NCI-H1436 (cell line): ENCODE results near the gene KRTAP5-11.
A peak's percentile ranks its signal among the peaks of the same experiment; 100 is the strongest.
"Not testable (repeated sequence)": the region's sequence is repeated elsewhere in the genome, so short reads cannot be mapped to it uniquely, and the experiment has no call there.

Source experiments
- DNase-seq: peaks from one replicate; lab custom pipeline; 2025; lab: John Stamatoyannopoulos, UW

The KRTAP5-11 gene

DNA sequence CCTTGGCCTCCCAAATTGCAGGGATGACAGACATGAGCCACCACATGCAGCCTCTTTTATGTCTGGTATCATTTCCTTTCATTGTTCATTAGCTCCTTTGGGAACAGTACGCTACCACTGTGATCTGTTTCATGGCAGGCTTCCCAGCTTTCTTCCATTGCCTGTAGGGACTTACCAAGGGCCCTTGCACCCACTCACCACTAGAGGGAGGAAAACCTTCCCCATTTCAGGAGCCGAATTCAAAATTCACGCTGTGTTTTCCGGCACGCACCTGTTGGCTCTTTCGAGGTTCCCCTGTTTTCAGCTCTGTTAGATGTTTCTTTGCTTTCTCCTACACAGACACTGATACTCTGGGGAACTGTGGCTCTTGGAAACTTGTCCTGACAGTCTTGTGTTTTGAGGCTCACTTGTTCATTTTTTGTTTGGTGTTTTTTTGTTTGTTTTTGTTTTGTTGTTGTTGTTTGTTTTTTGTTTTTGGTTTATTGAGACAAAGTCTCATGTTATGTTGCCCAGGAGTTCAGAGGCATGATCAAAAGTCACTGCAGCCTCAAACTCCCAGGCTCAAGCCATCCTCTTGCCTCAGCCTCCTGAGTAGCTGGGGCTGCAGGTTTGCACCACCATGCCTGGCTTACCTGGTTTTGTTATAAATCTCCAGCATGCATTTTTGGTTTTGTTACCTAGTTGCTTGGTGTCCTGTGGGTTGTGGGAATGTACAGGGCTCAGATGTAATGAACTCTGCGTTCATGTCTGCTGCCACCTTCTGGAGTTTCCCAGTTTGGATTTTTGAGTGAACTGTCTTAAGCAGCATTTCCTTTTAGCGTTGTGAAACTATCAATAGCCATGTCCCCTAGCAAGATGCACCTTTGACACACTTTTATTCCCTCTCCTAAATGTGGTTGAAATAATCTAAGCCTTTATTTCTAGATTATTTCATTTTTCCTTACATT is 2.3 kb downstream of the KRTAP5-11 start:
- peak; percentile 57 for DNase-seq

DNA sequence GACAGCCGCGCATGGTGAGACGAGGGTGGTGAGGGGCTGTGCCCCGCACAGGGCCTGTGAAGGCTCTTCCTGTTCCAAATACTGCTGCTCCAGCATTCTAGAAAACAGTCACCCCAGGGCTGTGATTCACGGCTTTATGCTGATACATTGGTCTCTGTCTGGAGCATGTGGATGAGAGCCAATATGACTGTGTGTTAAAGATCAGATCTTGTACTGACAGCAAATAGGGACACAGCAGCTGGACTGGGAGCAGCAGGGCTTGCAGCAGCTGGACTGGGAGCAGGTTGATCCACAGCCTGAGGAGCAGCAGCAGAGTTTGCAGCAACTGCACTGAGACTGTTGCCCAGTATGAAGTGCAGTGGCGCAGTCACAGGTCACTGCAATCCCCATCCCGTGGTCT is 3.2 kb downstream of the KRTAP5-11 start:
- not testable (repeated sequence) for DNase-seq

DNA sequence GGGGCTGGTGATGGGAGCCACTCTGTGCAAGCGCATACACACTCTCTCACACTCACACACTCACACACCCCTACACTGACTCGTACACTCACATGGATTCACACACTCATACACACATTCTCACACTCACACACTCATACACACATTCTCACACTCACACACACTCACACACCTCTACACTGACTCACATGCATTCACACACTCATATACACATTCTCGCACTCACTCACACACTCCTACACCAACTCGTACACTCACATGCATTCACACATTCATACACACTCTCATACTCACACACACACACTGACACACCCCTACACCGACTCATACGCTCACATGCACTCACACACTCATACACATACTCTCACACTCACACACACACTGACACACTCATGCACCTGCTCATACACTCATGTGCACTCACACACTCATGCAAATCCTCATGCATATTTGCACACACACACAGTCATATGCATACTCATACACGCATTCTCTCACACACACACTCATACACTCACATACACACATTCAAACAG is 5.1 kb downstream of the KRTAP5-11 start:
- DNase-seq = no peak

DNA sequence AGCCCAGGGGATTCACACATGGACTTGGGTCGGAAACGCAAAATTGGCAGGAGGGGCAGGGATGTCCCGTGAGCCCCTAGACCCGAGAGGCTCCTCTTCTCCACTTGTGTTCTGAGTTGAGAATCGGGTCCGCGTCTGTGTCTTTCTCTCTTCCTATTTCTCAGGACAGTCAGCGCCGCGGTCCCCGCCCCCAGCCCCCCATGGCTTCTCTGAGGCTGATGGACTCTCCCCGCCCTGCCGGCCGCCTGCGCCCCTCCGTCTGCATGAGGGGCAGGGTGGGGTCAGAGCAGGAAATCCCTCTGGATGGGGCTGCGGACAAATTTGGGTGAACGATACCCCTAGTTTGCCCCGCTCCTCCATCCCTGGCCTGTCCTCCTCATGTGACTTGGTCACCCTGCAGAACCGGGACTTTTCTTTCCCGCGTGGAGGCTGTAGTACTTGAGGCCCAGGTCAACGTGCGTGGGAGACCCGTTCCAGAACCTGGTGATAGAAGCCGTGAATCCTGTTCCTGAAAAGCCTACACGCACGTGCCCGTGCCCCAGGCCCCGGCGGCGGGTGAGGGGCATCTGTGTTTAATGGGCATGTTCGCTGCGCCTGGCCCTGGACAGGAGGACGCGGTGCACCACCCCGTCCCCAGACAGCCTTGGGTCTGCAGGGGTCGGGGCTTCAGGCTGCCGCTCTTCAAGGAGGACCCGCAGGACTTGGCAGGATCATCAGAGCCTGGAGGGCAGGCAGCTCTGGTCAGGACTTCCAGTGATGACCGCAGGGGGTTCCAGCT is 5.8 kb downstream of the KRTAP5-11 start:
- DNase-seq = not testable (repeated sequence)

DNA sequence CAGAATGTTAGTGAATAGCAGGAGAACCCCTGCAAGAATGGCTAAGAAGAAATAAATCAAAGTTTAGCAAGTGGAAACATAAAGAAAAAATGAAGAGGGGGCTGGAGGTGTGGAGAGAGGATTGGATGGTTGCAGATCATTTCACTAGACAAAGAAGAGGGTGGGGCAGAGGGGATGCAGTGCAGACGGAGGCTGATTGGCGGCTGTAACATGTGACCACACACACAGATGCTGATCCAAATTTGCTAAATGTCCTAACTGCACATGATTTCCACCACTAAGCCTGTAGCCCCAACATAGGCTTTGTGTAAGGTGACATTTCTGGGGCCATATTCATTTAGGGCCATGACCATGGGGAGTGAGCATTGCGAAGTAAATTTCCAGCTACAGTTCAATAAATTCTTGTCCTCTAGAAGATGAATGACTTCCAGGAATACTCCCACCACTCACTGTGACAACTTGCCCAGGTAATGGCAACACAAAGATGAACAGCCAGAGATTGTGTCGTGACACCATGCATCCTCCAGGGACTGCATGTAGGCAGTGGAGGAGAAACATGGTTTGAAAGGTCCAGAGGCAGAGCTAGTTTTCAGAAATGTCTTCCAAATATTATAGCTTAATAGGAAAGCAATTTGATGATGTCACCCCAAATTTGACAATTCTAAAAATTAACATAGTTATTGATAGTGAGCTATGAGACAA is 6.8 kb downstream of the KRTAP5-11 start:
- no peak for DNase-seq

DNA sequence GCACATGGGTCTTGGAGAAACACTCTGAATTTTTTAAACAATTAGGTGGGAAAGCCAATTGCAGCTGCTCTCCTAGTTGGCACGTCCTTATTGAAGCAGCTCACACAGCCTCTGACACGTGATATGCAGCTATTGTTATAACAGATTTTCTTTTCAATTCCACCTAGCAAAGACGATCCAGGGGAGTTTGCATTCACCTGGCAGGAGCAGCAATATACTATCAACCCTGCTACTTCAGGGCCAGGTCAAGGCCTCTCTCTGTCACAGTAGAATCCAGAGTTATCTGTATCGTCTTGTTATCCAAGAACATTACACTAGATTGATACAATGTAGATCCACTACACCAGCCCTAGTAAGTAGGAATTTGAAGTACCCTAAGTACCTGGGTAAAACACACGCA is 8.3 kb downstream of the KRTAP5-11 start:
- DNase-seq = no peak

DNA sequence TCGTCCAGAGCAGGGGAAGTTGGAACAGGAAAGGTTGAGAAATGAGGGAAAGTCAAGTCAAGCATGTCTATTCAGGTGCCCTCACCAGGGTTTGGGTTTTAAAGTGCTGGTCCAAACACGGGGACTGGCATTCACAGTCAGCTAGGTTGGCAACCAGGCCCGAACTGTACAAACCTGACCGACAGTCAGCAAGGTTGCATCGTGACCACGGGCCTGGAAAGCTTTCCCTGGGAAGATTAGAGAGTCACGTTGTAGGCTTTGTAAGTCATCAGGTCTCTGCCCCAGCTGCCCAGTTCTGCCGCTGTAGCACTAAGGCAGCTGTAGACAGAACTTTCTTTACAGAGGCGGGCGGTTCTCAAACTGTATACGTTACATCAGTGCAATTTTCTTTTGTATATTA is 9.9 kb downstream of the KRTAP5-11 start:
- DNase-seq = no peak

DNA sequence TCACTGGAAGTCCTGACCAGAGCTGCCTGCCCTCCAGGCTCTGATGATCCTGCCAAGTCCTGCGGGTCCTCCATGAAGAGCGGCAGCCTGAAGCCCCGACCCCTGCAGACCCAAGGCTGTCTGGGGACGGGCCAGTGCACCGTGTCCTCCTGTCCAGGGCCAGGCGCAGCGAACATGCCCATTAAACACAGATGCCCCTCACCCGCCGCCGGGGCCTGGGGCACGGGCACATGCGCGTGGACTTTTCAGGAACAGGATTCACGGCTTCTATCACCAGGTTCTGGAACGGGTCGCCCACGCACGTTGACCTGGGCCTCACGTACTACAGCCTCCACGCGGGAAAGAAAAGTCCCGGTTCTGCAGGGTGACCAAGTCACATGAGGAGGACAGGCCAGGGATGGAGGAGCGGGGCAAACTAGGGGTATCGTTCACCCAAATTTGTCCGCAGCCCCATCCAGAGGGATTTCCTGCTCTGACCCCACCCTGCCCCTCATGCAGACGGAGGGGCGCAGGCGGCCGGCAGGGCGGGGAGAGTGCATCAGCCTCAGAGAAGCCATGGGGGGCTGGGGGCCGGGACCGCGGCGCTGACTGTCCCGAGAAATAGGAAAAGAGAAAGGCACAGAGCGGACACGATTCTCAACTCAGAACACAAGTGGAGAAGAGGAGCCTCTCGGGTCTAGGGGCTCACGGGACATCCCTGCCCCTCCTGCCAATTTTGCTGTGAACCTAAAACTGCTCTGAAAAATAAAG is 11.4 kb downstream of the KRTAP5-11 start:
- DNase-seq = not testable (repeated sequence)

DNA sequence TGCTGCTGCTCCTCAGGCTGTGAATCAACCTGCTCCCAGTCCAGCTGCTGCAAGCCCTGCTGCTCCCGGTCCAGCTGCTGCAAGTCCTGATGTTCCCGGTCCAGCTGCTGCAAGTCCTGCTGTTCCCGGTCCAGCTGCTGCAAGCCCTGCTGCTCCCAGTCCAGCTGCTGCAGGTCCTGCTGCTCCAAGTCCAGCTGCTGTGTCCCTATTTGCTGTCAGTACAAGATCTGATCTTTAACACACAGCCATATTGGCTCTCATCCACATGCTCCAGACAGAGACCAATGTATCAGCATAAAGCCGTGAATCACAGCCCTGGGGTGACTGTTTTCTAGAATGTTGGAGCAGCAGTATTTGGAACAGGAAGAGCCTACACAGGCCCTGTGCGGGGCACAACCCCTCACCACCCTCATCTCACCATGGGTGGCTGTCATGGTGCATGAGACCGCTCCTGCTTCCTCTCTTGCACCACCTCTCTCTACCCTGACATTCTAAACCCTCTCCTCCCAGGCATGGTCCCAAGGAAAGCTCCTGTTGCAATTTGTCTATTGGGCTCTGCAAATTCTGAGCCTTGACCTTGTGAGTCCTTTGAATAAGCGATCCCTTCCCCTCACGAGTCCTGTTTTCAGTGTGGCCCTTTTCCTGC is 13.8 kb downstream of the KRTAP5-11 start:
- no peak for DNase-seq

DNA sequence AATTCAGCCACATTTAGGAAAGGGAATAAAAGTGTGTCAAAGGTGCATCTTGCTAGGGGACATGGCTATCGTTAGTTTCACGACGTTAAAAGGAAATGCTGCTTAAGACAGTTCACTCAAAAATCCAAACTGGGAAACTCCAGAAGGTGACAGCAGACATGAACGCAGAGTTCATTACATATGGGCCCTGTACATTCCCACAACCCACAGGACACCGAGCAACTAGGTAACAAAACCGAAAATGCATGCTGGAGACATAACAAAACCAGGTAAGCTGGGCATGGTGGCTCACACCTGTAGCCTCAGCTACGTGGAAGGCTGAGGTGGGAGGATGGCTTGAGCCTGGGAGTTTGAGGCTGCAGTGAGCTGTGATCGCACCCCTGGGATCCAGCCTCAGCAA is 15.0 kb downstream of the KRTAP5-11 start:
- DNase-seq = not testable (repeated sequence)

DNA sequence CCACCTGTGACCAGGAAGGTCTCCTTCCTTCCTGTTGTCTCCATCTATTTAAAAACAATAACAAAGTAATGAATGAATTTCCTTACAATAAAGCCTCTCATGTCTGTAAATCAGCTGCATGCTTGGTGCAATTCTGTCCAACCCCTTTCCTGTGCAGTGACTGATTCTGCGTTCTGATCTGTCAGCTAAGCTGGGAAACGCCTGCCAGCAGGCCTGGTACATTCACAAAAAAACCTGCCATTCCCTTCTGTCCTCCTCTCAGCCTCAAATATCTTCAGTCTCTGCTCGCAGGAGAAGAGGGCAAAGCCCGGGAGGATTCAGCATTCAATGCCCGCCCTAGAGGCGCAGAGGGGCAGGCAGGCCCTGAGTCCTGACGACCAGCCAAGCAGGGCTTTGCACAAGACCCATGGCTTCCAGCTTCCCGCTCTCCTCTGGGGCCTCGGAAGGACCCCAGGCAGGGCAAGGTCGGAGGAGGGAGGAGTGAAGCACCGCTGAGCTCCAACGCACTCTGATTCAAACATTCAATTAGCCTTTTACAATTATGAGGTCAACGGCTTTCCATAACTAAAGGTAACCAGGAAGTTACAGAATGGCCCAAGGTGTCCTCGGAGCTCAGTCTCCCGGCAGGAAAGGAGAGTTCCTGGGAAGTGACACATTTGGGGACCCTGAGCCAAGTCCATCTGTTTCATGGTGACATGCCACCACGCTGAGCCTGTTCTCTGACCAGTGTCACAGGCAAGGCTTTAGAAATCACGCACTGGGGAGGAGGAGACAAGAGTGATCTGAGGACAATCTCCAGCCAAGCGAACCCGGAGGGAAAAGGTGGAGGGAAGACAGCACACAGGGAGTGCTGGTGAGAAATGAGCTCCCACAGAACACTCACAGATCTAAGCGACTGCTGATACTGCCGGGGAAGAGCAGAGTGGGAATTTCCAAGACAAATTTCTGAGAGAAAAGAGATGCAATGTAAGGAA is 15.8 kb downstream of the KRTAP5-11 start:
- not testable (repeated sequence) for DNase-seq

DNA sequence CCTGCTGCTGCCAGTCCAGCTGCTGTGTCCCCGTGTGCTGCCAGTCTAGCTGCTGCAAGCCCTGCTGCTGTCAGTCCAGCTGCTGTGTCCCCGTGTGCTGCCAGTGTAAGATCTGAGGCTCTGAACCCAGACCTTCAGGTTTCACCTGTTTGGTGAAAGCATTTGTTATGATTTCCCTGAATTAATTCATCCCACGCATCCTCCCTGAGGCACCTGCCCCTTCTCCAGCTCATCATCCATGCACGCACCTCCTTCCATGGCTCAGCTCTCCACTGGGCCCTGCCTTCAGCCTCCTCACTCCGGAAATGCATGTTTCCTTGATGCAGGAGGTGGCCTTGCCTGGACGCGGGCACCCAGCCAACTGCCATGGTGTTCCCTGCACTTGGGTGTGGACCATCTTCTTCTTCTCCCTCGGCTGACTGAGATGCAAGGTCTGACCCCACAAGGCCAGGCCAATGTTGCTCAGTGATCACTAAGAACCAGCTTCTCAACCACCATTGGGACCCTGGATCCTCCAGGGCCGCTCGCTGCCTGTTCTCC is 16.5 kb downstream of the KRTAP5-11 start:
- no peak for DNase-seq

DNA sequence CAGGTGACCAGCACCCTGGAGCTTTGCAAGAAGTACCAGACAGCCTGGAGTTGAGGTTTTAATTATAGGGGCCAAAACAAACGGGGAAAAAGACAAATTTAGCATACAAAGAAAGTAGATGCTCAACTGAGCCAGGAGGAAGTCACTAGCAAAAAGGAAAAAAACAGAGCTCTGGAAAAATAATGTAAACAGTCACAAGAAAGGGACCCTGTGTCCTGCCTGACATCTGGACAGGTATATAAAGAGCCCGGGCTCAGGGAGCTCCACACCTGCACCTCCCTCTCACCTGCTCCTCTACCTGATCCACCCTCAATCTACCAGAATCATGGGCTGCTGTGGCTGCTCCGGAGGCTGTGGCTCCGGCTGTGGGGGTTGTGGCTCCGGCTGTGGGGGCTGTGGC is 17.4 kb downstream of the KRTAP5-11 start, which contains the start of gene KRTAP5-10:
Gene KRTAP5-10, plus strand, starts transcription at position 301 of the 400 bp plus-strand sequence. Its CDS starts 25 bp downstream, at position 326.
- DNase-seq = no peak

DNA sequence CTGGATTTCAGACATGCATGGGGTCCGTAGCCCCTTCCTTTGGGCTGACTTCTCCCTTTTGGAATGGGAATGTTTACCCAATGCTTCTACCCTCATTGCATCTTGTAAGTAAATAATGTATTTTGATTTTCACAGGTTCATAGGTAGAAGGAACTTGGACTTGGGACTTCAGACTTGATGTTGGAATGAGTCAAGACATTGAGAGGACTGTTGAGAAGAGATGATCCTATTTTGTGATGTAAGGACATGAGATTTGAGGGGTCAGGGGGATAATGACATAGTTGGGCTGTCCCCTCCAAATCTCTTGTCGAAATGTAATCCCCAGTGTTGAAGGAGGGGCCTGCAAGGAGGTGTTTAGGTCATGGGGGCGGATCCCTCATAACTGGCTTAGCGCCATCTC is 18.2 kb downstream of the KRTAP5-11 start:
- DNase-seq = no peak

DNA sequence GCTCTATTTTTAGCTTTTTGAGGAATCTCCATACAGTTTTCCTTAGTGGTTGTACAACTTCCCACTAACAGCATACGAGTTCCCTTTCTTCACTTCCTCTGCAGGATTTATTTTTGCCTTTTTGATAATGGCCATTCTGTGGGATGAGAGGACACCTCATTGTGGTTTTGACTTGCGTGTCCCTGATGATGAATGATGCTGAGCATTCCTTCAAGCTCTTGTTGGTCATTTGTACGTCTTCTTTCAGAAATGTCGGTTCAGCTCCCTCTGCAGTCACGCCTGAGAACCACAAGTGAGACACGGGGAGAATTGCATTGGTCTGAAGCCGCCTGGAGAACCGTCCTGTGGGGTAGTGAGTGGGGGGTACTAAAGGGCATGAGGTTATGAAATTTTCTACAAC is 19.3 kb downstream of the KRTAP5-11 start:
- no peak for DNase-seq

DNA sequence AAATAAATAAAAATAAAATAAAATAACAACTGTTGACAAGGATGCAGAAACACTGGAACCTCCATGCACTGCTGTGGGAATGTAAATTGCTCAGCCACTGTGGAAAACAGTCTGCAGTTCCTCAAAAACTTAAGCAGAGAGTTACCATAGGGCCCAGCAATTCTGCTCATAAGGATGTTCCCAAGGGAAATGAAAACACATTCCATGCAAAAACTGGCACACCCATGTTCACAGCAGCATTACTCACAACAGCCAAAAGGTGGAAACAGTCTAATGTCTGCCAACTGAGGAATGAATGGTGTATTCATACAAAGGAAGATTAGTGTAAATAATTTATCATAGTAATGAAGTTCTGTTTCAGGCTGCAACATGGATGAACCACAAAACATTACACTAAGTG is 20.6 kb downstream of the KRTAP5-11 start:
- no peak for DNase-seq

DNA sequence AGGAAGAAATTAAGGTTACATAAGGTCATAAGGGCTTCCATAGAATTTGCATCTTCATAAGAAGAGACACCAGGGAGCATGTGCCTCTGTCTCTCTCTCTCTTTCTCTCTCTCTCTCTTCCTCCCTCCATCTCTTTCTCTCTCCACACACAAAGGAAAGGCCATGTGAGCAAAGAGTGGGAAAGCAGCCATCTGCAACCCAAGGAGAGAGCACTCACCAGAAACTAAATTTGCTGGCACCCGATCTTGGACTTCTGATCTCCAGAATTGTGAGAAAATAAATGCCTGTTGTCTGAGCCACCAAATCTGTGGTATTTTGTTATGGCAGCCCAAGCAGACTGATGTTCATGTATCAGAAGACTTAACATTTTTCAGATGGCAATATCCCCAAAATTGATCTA is 23.7 kb downstream of the KRTAP5-11 start:
- no peak for DNase-seq

DNA sequence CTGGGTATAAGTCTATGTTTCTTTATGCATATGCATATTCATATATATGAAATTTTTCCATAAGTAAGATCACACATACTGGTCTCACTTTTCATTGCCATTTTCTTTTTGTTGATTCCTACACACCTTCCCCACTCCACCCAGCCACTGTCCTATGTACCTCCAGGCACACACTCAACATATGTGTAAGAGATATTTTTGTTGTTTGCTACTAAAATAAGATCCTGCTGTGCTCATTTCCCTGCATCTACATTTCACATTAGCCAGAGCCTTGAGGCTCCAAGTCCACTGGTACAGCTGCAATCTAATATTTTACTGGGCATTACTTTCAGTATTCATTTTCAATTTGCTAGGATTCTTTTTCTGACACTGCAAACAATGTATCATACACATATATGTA is 25.4 kb downstream of the KRTAP5-11 start:
- no peak for DNase-seq

DNA sequence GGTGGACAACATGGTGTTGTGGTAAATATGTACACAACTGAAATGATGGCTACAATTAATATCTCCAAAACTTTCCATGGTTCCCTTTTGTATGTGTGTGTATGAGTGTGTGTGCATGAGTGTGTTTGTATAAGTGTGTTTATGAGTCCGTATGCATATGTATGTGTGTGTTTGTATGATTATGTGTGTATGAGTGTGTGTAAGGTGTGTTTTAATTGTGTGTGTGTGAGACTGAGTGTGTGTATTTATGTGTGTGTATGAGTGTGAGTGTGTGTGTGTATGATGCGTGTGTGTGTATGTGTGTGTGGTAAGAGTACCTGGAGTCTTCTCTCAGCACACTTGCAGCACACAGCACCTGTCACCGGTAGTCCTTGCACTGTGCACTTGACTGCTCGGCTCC is 26.7 kb downstream of the KRTAP5-11 start:
- no peak for DNase-seq
